HG03066 (cell line): ENCODE data around the gene TTC36.
"Not testable (repeated sequence)": the region's sequence is repeated elsewhere in the genome, so short reads cannot be mapped to it uniquely, and the experiment has no call there.

ENCODE experiments used
- ATAC-seq: cut with Tn5 transposase; IDR thresholded peaks from one replicate; pipeline ENCODE4 v1.9.1; 2021; ENCODE audit warnings: low read depth; ENCODE audit not compliant: unreplicated experiment

TTC36 gene

GRCh38 chr11:118527109-118527508 is at the start of gene TTC36:
TSS of gene TTC36 (plus strand) at chr11:118527474. CDS start at chr11:118527495, 21 bp downstream.
- no peak for ATAC-seq

DNA sequence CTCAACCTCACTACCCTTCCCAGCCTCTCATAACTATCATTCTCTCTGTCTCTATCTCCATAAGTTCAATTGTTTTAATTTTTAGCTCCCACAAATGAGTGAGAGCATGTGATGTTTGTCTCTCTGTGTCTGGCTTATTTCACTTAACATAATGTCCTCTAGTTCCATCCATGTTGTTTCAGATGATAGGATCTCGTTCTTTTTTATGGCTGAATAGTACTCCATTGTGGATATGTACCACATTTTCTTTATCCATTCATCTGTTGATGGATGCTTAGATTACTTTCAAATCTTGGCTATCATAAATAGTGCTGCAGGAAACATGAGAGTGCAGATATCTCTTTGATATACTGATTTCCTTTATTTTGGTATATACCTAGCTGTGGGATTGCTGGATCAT is 46.0 kb upstream of the TTC36 start:
- not testable (repeated sequence) for ATAC-seq

GRCh38 chr11:118484405-118484804 is 42.9 kb upstream of the TTC36 start:
- ATAC-seq = no peak

- ATAC-seq = no peak
These were observed 42.0 kb upstream of the TTC36 start for GRCh38 chr11:118485273-118485672.

- ATAC-seq = no peak
These were observed 38.7 kb upstream of the TTC36 start for GRCh38 chr11:118488480-118489109.

DNA sequence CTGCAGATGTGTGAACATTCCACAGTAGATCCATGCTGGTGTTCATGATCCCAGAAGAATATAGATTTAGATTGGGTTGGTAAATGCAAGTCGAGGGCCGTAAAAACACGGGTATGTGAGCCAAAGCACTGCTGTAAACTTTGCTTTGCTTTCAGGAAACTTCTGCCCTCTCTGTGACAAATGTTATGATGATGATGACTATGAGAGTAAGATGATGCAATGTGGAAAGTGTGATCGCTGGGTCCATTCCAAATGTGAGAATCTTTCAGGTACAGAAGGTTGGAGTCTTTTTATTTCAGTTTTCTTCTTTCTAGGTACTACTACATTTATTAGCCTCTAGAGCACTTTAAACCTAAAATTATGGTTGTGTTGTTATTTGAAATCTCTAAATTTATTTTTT is 36.2 kb upstream of the TTC36 start:
- ATAC-seq = no peak

- ATAC-seq = no peak
These were observed 29.4 kb upstream of the TTC36 start for GRCh38 chr11:118497831-118498230.

GRCh38 chr11:118503216-118503615 is 24.1 kb upstream of the TTC36 start:
- ATAC-seq = no peak

GRCh38 chr11:118511601-118512000 is 15.7 kb upstream of the TTC36 start:
- ATAC-seq = no peak

DNA sequence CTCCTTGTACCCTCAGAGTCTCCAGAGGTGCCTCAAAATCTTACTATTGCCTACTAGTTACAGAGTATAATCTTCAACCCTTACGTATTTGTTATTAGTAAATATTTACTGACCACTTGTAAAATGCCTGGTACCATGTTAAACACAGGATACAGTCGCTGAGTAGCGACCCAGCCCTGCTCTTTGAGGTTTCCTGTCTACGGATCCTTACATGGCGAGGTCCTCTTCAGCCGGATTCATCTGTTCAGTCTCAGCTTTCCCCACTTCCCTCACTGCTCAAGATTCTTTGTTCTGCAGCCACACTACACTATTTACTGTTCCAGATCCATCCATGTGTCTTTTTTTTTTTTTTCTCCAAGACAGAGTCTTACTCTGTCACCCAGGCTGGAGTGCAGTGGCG is 13.2 kb upstream of the TTC36 start:
- no peak for ATAC-seq

DNA sequence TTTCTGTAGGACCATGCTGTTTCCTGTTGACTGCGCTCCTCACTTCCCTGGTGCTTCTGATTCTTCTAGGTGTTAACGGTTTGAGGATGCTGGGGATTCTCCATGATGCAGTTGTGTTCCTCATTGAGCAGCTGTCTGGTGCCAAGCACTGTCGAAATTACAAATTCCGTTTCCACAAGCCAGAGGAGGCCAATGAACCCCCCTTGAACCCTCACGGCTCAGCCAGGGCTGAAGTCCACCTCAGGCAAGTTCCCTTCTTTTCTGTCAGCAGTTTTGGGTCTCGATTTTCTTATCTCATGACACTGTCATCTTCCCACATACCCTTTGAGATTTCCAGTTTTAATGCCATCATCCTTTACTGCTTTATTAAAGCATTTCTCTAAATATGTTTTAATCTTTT is 7.7 kb upstream of the TTC36 start:
- ATAC-seq = no peak

DNA sequence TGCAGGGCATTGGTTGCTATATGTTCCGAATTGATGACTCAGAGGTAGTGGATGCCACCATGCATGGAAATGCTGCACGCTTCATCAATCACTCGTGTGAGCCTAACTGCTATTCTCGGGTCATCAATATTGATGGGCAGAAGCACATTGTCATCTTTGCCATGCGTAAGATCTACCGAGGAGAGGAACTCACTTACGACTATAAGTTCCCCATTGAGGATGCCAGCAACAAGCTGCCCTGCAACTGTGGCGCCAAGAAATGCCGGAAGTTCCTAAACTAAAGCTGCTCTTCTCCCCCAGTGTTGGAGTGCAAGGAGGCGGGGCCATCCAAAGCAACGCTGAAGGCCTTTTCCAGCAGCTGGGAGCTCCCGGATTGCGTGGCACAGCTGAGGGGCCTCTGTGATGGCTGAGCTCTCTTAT is 5.4 kb upstream of the TTC36 start:
- no peak for ATAC-seq

DNA sequence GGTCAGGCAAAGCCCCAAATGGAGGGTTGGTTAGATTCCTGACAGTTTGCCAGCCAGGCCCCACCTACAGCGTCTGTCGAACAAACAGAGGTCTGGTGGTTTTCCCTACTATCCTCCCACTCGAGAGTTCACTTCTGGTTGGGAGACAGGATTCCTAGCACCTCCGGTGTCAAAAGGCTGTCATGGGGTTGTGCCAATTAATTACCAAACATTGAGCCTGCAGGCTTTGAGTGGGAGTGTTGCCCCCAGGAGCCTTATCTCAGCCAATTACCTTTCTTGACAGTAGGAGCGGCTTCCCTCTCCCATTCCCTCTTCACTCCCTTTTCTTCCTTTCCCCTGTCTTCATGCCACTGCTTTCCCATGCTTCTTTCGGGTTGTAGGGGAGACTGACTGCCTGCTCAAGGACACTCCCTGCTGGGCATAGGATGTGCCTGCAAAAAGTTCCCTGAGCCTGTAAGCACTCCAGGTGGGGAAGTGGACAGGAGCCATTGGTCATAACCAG is 4.7 kb upstream of the TTC36 start:
- ATAC-seq = no peak

DNA sequence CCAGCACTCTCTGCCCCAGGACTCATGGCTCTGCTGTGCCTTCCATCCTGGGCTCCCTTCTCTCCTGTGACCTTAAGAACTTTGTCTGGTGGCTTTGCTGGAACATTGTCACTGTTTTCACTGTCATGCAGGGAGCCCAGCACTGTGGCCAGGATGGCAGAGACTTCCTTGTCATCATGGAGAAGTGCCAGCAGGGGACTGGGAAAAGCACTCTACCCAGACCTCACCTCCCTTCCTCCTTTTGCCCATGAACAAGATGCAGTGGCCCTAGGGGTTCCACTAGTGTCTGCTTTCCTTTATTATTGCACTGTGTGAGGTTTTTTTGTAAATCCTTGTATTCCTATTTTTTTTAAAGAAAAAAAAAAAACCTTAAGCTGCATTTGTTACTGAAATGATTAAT is 2.9 kb upstream of the TTC36 start:
- no peak for ATAC-seq

- ATAC-seq = no peak
These were observed 2.4 kb upstream of the TTC36 start for GRCh38 chr11:118524757-118525470.

- ATAC-seq = no peak
These were observed 586 bp upstream of the TTC36 start for GRCh38 chr11:118526688-118527087.

DNA sequence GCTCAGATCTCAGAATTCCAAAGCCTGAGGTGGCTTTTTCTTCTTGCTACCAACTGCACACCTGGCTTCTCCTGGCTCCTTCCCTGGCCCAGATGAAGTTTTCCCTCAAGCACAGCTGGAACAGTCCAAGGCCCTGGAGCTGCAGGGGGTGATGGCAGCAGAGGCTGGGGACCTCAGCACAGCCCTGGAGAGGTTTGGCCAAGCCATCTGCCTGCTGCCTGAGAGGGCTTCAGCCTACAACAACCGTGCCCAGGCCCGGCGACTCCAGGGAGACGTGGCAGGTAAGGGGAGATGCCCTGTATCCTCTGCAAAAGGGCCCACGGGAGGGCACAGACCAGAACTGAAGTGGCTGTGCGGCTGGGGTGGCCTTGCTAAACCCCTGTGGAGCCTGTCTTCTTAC is 1.2 kb downstream of the TTC36 start:
- no peak for ATAC-seq

- no peak for ATAC-seq
These were observed 2.4 kb downstream of the TTC36 start for GRCh38 chr11:118529584-118530175.

GRCh38 chr11:118530180-118530682 is 3.0 kb downstream of the TTC36 start:
- no peak for ATAC-seq

GRCh38 chr11:118530683-118531596 is 3.7 kb downstream of the TTC36 start, which contains the start of gene TMEM25:
TSS of gene TMEM25 (plus strand) at chr11:118531192. CDS start at chr11:118531802, 610 bp downstream.
- peak; percentile 71 for ATAC-seq
